Sciatic nerve (tissue), 2 donors: ENCODE measurements around the gene GREB1. TPM values are rescaled to one million over a fixed set of nuclear protein-coding genes. Genes with fewer than 3 reads are reported as not detected.

Source experiments
- ATAC-seq: fragments of 200-7000 bp; cut with Tn5 transposase; one replicate; pipeline ENCODE4 v1.9.1; 2020; ENCODE audit warnings: mild to moderate bottlenecking, moderate library complexity
- DNase-seq: peaks from one replicate; pipeline ENCODE4 v3.0.0-alpha.2; 2020; ENCODE audit warnings: low spot score
- intact Hi-C: fragments of 100-400 bp; cut with DNase I; formaldehyde crosslinking; loops from one replicate; pipeline ENCODE4 v1.14.2; 2022
- total RNA-seq: library from RNA; stranded (reverse); fragmentation: NEBNext Ultra II Directional; extraction: Animal tissue kit (Norgen Biotek cat#: 25700); gene quantifications from one replicate; pipeline ENCODE4 v1.2.1, GENCODE V29; 2021
- donor health status: DM: no; HTN: no; CAD: no.
- donor health status: DM: no; HTN: no; CAD: no.

GREB1 gene
- total RNA-seq, 1 donor from 2014 or later, result 6.5 TPM

- intact Hi-C loops, result no loop called here
- DNase-seq, result no peak
- peak; percentile 33 for ATAC-seq
Measured at GRCh38 chr2:11617527-11617926, 83.7 kb downstream of the GREB1 start.

DNA sequence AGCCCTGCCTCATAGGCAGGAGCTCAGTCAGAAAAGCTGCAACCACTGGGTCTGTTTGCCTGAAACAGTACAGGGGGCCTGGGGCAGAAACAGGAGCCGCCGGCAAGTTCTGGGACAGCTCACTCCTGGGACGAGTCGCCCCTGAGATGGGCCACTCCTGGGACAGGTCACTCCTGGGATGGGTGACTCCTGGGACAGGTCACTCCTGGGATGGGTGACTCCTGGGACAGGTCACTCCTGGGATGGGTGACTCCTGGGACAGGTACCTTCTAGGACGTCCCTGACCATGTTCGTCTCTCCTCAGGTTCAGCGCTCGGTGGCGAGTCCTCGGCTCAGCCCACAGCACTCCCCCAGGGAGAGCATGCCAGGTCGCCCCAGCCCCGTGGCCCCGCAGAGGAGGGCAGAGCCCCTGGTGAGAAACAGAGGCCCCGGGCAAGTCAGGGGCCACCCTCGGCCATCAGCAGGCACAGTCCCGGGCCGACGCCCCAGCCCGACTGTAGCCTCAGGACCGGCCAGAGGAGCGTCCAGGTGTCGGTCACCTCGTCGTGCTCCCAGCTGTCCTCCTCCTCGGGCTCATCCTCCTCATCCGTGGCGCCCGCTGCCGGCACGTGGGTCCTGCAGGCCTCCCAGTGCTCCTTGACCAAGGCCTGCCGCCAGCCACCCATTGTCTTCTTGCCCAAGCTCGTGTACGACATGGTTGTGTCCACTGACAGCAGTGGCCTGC, 84.3 kb downstream of the GREB1 start:
- intact Hi-C loops, result no loop called here
- DNase-seq, result no peak
- ATAC-seq, result peak; percentile 64

- intact Hi-C loops, result no loop called here
- no peak for DNase-seq
Measured at GRCh38 chr2:11618708-11619062, 84.8 kb downstream of the GREB1 start.

GRCh38 chr2:11621410-11621809, 87.6 kb downstream of the GREB1 start:
- DNase-seq (no peak), ATAC-seq (no peak)
- intact Hi-C loops, result no loop called here

More at GRCh38 chr2:11618708-11619062, 84.8 kb downstream of the GREB1 start:
- peak; percentile 28 for ATAC-seq

- DNase-seq (no peak), ATAC-seq (no peak)
- intact Hi-C loops, result no loop called here
Measured at GRCh38 chr2:11622611-11623010, 88.8 kb downstream of the GREB1 start.

DNA sequence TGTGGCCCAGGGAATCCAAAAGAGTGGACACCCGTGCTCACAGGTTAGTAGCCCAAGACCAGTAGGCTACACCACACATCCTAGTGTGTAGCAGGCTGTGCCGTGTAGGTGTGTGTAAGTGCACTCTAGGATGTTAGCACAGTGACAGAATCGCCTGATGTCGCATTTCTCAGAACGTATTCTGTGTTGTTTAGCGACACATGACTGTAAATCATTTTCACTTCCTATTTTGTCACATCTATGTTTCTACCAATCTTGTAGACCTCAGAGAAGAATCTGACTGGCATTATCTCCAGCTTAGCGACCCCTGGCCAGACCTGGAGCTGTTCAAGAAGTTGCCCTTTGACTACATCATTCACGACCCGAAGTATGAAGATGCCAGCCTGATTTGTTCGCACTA, 91.0 kb downstream of the GREB1 start:
- ATAC-seq, result no peak

DNA sequence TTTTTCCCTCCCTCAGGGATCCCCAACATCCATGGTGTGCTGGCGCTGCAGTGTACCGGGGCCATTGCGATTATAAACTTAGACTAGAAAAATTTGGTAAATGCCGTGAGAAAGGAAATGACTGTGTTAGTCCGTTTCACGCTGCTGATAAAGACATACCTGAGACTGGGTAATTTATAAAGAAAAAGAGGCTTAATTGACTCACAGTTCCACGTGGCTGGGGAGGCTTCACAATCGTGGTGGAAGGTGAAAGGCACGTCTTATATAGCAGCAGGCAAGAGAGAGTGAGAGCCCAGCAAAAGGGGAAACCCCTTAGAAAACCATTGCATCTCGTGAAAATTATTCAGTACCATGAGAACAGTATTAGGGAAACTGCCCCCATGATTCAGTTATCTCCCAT, 91.8 kb downstream of the GREB1 start:
- DNase-seq, result no peak
- no peak for ATAC-seq
- intact Hi-C loops, result no loop called here

More for the DNA sequence above, 91.0 kb downstream of the GREB1 start:
- DNase-seq, result no peak
- intact Hi-C loops, result no loop called here

DNA sequence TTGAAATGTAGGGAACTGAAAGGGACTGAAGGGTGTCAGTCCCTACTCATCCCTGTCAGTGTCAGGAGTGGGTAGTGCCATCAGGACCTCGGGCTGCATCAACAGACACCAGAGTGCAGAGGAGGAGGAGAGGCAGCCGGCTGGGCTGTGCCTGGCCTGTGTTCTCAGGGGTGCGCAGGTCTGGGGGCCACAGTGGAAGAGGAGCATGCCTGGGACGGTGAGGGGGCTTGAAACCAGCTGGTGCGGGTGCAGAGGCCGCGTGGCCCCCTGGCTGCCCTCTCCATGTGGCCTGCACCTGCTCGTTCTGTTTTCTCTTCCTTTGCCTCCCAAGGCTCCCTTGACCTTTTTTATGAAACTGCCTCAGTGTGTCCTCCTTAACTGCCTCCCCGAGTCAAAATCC, 94.8 kb downstream of the GREB1 start:
- intact Hi-C loops, result no loop called here
- no peak for ATAC-seq
- no peak for DNase-seq

GRCh38 chr2:11629215-11629614, 95.4 kb downstream of the GREB1 start:
- ATAC-seq, result no peak
- no peak for DNase-seq
- intact Hi-C loops, result no loop called here

- intact Hi-C loops, result no loop called here
- DNase-seq, result no peak
- no peak for ATAC-seq
Measured at GRCh38 chr2:11629851-11630250, 96.0 kb downstream of the GREB1 start.

GRCh38 chr2:11630855-11631254, 97.0 kb downstream of the GREB1 start:
- intact Hi-C loops, result no loop called here
- DNase-seq (no peak), ATAC-seq (no peak)

GRCh38 chr2:11631462-11631861, 97.6 kb downstream of the GREB1 start:
- DNase-seq (no peak), ATAC-seq (no peak)
- intact Hi-C loops, result no loop called here

DNA sequence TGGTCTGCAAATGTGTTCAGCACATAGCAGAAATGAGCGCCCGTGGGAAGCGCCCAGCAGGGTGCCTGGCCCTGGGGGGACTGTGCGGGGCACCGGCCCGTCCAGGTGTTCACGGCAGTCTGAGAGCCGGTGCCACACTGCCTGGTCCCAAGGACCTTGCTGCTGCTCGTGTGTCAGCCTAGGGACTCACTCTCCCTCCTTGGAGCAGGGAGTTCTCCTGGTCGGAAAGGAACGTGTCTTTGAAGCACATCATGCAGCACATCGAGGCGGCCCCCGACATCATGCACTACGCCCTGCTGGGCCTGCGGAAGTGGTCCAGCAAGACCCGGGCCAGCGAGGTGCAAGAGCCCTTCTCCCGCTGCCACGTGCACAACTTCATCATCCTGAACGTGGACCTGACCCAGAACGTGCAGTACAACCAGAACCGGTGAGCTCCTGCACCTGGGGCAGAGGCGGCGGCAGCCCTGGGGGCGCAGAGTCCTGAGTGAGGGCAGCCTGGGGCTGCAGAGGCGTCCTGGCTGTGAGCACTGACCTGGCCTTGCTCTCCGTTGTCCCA, 100.2 kb downstream of the GREB1 start:
- ATAC-seq, result no peak
- DNase-seq, result no peak
- intact Hi-C loops, result no loop called here

- intact Hi-C loops, result no loop called here
- ATAC-seq (no peak), DNase-seq (no peak)
Measured at GRCh38 chr2:11634584-11634983, 100.7 kb downstream of the GREB1 start.

GRCh38 chr2:11635141-11635540, 101.3 kb downstream of the GREB1 start:
- DNase-seq, result no peak
- ATAC-seq, result no peak
- intact Hi-C loops, result no loop called here

- ATAC-seq (no peak), DNase-seq (peak; percentile 19)
- intact Hi-C loops, result no loop called here
Measured at GRCh38 chr2:11636593-11637295, 102.9 kb downstream of the GREB1 start.

DNA sequence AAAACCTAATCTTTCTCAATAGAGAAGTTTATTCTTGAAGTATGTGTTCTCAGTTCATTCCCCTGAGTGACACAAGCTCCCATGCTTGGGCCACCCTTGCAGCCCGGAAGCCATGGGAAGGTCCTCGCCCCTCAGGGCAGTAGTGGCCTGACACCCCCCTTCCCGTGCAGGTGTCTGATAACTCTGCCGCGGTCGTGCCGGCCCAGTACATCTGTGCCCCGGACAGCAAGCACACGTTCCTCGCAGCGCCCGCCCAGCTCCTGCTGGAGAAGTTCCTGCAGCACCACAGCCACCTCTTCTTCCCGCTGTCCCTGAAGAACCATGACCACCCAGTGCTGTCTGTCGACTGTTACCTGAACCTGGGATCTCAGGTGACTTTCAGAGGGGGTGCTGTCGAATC, 103.7 kb downstream of the GREB1 start:
- DNase-seq, result no peak
- intact Hi-C loops, result no loop called here
- no peak for ATAC-seq

DNA sequence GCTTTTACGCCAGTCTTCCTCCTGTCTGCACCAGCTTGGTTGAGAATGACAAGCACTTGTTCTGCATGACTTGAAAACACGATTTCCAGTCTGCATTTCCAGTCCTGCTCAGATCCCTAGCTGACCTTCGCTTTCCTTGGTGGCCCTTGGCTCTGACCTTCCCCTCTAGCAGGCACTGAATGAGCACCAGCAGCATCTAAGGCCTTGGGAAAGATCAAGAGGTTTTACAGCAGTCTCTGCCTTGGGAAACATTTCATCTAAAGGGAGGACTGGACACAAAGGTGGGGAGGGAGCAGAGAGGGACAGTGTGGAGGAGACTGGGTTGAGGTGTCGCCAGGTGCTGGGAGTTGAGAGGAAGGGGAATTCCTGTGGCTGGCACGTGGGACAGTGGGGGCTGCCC, 105.7 kb downstream of the GREB1 start:
- ATAC-seq (no peak), DNase-seq (no peak)
- intact Hi-C loops, result no loop called here

GRCh38 chr2:11640132-11640531, 106.3 kb downstream of the GREB1 start:
- ATAC-seq (no peak), DNase-seq (no peak)
- intact Hi-C loops, result no loop called here

GRCh38 chr2:11642972-11643371, 109.1 kb downstream of the GREB1 start:
- DNase-seq, result peak; percentile 5
- intact Hi-C loops, result no loop called here
- ATAC-seq, result no peak

DNA sequence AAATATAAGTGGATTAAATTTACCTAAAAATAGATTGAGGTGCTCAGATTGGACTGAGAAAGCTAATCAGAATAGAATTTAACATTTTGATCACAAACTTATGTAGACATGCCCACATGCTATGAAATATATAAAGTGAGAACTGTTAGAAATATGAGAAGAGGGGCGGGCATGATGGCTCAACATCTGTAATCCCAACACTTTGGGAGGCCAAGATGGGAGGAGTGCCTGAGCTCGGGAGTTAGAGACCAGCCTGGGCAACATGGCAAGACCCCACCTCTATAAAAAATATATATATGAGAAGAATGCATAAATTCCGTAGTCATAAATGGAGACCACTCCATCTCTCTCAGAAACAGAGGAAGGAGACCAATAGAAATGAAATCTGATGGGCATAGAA, 110.4 kb downstream of the GREB1 start:
- DNase-seq, result no peak
- intact Hi-C loops, result no loop called here
- no peak for ATAC-seq
